ENCODE results near the gene MAT2B.

- TF ChIP-seq, protein P1, sequence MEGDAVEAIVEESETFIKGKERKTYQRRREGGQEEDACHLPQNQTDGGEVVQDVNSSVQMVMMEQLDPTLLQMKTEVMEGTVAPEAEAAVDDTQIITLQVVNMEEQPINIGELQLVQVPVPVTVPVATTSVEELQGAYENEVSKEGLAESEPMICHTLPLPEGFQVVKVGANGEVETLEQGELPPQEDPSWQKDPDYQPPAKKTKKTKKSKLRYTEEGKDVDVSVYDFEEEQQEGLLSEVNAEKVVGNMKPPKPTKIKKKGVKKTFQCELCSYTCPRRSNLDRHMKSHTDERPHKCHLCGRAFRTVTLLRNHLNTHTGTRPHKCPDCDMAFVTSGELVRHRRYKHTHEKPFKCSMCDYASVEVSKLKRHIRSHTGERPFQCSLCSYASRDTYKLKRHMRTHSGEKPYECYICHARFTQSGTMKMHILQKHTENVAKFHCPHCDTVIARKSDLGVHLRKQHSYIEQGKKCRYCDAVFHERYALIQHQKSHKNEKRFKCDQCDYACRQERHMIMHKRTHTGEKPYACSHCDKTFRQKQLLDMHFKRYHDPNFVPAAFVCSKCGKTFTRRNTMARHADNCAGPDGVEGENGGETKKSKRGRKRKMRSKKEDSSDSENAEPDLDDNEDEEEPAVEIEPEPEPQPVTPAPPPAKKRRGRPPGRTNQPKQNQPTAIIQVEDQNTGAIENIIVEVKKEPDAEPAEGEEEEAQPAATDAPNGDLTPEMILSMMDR (IDR thresholded peaks at IDR 0.05) = no peak
- TF ChIP-seq EMX1 (CRISPR knock-in tag; IDR thresholded peaks at IDR 0.05) = no peak
- no peak for TF ChIP-seq ESRRA (CRISPR knock-in tag; IDR thresholded peaks at IDR 0.05; ENCODE audit: borderline replicate concordance)
- TF ChIP-seq, protein P2, sequence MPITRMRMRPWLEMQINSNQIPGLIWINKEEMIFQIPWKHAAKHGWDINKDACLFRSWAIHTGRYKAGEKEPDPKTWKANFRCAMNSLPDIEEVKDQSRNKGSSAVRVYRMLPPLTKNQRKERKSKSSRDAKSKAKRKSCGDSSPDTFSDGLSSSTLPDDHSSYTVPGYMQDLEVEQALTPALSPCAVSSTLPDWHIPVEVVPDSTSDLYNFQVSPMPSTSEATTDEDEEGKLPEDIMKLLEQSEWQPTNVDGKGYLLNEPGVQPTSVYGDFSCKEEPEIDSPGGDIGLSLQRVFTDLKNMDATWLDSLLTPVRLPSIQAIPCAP (CRISPR knock-in tag; IDR thresholded peaks at IDR 0.05) = no peak
Measured at GRCh38 chr5:163563112-163563511, 57.7 kb downstream of the MAT2B start.
